ENCODE results near the gene EXOC6B. TPM values are rescaled to one million over a fixed set of nuclear protein-coding genes. Genes with fewer than 3 reads are reported as not detected.
A peak's percentile ranks its signal among the peaks of the same experiment; 100 is the strongest.

The EXOC6B gene
- total RNA-seq, 2 donors from 2014 or later: 21.3 to 28.8 TPM

- Histone ChIP-seq H3K27me3 (peaks cover 7% of the 10 kb centered on the region), H3K4me1 (peaks cover 7% of the 10 kb centered on the region), H3K9ac (ENCODE audit: low read depth in 2 of 2, low read length in 2 of 2) (no peak overlapping the region), H3K4me3 (no peak overlapping the region), H3K27ac (no peak overlapping the region), H3K9me3 (no peaks in the 10 kb centered on the region), H3K36me3 (no peaks in the 10 kb centered on the region)
- no peak for DNase-seq
- TF ChIP-seq CTCF (IDR thresholded peaks at IDR 0.05): no peak
- intact Hi-C loops (cut with DNase I): loop anchor here (5.0 to 10.0 kb wide), 3 partner anchors 423 to 607 kb away; no protein-coding TSS in a partner anchor
Measured at GRCh38 chr2:72154386-72154975, 671.4 kb downstream of the EXOC6B start.

- Histone ChIP-seq H3K4me1 (peaks cover 11% of the 10 kb centered on the region), H3K4me3 (no peak overlapping the region), H3K27me3 (peaks cover 12% of the 10 kb centered on the region), H3K27ac (no peak overlapping the region), H3K9me3 (no peaks in the 10 kb centered on the region), H3K36me3 (no peaks in the 10 kb centered on the region), H3K9ac (ENCODE audit: low read depth in 2 of 2, low read length in 2 of 2) (no peak overlapping the region)
- intact Hi-C loops (cut with DNase I): loop anchor here (5.0 to 10.0 kb wide), 3 partner anchors 423 to 607 kb away; no protein-coding TSS in a partner anchor
- TF ChIP-seq CTCF (IDR thresholded peaks at IDR 0.05): no peak
- DNase-seq: no peak
Measured at GRCh38 chr2:72153924-72154323, 671.9 kb downstream of the EXOC6B start.

GRCh38 chr2:72153026-72153791 is 672.6 kb downstream of the EXOC6B start:
- Histone ChIP-seq H3K36me3 (no peaks in the 10 kb centered on the region), H3K4me1 (peaks cover 11% of the 10 kb centered on the region), H3K27me3 (peaks cover 12% of the 10 kb centered on the region), H3K9ac (ENCODE audit: low read depth in 2 of 2, low read length in 2 of 2) (no peak overlapping the region), H3K9me3 (no peaks in the 10 kb centered on the region), H3K4me3 (no peak overlapping the region), H3K27ac (no peak overlapping the region)
- TF ChIP-seq CTCF (IDR thresholded peaks at IDR 0.05): no peak
- intact Hi-C loops (cut with DNase I): loop anchor here (5.0 to 10.0 kb wide), 3 partner anchors 424 to 606 kb away; no protein-coding TSS in a partner anchor
- DNase-seq: no peak

- peak; percentile 19 for DNase-seq
- H3K36me3 ChIP-seq: no peaks in the 10 kb centered on the region
- no peak for TF ChIP-seq CTCF (IDR thresholded peaks at IDR 0.05)
- peaks cover 34% of the 10 kb centered on the region for H3K27me3 ChIP-seq
- H3K9me3 ChIP-seq: no peaks in the 10 kb centered on the region
- no peak overlapping the region for H3K27ac ChIP-seq
- H3K4me1 ChIP-seq: peaks cover 24% of the 10 kb centered on the region
- intact Hi-C loops (cut with DNase I): loop anchor here (2.0 to 10.0 kb wide), 5 partner anchors 226 to 604 kb away; no protein-coding TSS in a partner anchor
- no peak overlapping the region for H3K4me3 ChIP-seq
- no peak overlapping the region for H3K9ac ChIP-seq (ENCODE audit: low read depth in 2 of 2, low read length in 2 of 2)
Measured at GRCh38 chr2:72150861-72151356, 674.9 kb downstream of the EXOC6B start.

- DNase-seq: peak; percentile 92
- H3K36me3 ChIP-seq: no peaks in the 10 kb centered on the region
- H3K27ac ChIP-seq: no peak overlapping the region
- H3K9ac ChIP-seq (ENCODE audit: low read depth in 2 of 2, low read length in 2 of 2): peak overlapping the region in 1 of 2 donors; percentile 46
- H3K9me3 ChIP-seq: no peaks in the 10 kb centered on the region
- H3K4me3 ChIP-seq: peak overlapping the region; percentile 37
- H3K4me1 ChIP-seq: peaks cover 24% of the 10 kb centered on the region
- peak; percentile 75 for TF ChIP-seq CTCF (IDR thresholded peaks at IDR 0.05)
- peaks cover 40% of the 10 kb centered on the region for H3K27me3 ChIP-seq
- intact Hi-C loops (cut with DNase I): loop anchor here (2.0 to 10.0 kb wide), 5 partner anchors 226 to 603 kb away; no protein-coding TSS in a partner anchor
Measured at GRCh38 chr2:72150157-72150860, 675.5 kb downstream of the EXOC6B start.
